ENCODE results near the gene FERD3L.

The FERD3L gene

GRCh38 chr7:19099194-19099593 lies 46.0 kb downstream of the FERD3L start:
- CTCF ChIA-PET: no interaction called here
- Mint-ChIP-seq H3K36me3 (no peaks in the 10 kb centered on the region), H3K27ac (no peak overlapping the region), H3K4me3 (no peak overlapping the region), H3K27me3 (no peaks in the 10 kb centered on the region), H3K9me3 (no peaks in the 10 kb centered on the region), H3K4me1 (no peaks in the 10 kb centered on the region)
- DNase-seq: no peak

- H3K4me3 Mint-ChIP-seq: no peak overlapping the region
- H3K27ac Mint-ChIP-seq: no peak overlapping the region
- CTCF ChIA-PET: interaction anchor here (0.5 kb wide), 1 partner anchor 1308 kb away, joined by 3 read pairs; no protein-coding TSS in a partner anchor
- H3K4me1 Mint-ChIP-seq: no peaks in the 10 kb centered on the region
- no peaks in the 10 kb centered on the region for H3K27me3 Mint-ChIP-seq
- DNase-seq: no peak
- no peaks in the 10 kb centered on the region for H3K36me3 Mint-ChIP-seq
- no peaks in the 10 kb centered on the region for H3K9me3 Mint-ChIP-seq
These were observed 46.7 kb downstream of the FERD3L start for GRCh38 chr7:19098510-19098909.

- no peaks in the 10 kb centered on the region for H3K4me1 Mint-ChIP-seq
- H3K9me3 Mint-ChIP-seq: no peaks in the 10 kb centered on the region
- no peaks in the 10 kb centered on the region for H3K27me3 Mint-ChIP-seq
- H3K27ac Mint-ChIP-seq: peak overlapping the region; percentile 42
- no peaks in the 10 kb centered on the region for H3K36me3 Mint-ChIP-seq
- CTCF ChIA-PET: no interaction called here
- no peak overlapping the region for H3K4me3 Mint-ChIP-seq
- no peak for DNase-seq
These were observed 47.8 kb downstream of the FERD3L start for GRCh38 chr7:19097165-19098055.

GRCh38 chr7:19095353-19095860 lies 49.8 kb downstream of the FERD3L start:
- no peak for DNase-seq
- Mint-ChIP-seq H3K27me3 (no peaks in the 10 kb centered on the region), H3K4me1 (no peaks in the 10 kb centered on the region), H3K27ac (no peak overlapping the region), H3K36me3 (no peaks in the 10 kb centered on the region), H3K4me3 (no peak overlapping the region), H3K9me3 (no peaks in the 10 kb centered on the region)
- CTCF ChIA-PET: no interaction called here
